Bronchial epithelial cell (primary cell): ENCODE data around the gene FOXRED2. TPM values are rescaled to one million over a fixed set of nuclear protein-coding genes. Genes with fewer than 3 reads are reported as not detected.

ENCODE experiments used
- DNase-seq: peaks from one replicate; pipeline ENCODE4 v3.0.0-alpha.2; 2010; ENCODE audit warnings: low read depth
- FAIRE-seq: peaks from 2 replicates; lab custom pipeline; 2011; peaks lifted over from hg19 to GRCh38; lab: Jason Lieb, UNC
- H3K27me3 ChIP-seq: 2 replicates; pipeline ENCODE4 v1.5.1; 2011; ENCODE audit warnings: low read length; ENCODE audit not compliant: control insufficient read depth, insufficient read depth
- H3K36me3 ChIP-seq: 2 replicates; pipeline ENCODE4 v1.5.1; 2011; ENCODE audit warnings: low read length; ENCODE audit not compliant: control insufficient read depth, insufficient read depth
- H3K4me3 ChIP-seq: 2 replicates; pipeline ENCODE4 v1.5.1; 2011; ENCODE audit warnings: mild to moderate bottlenecking, low read depth, low read length, control low read depth
- CTCF ChIP-seq: IDR thresholded peaks from 2 replicates; pipeline ENCODE4 v1.5.1; 2011; ENCODE audit warnings: mild to moderate bottlenecking, moderate library complexity, low read length, control low read depth, inconsistent platforms; ENCODE audit not compliant: insufficient read depth, severe bottlenecking
- total RNA-seq: library from RNA; depleted of rRNA; stranded (reverse); fragments of >200 nt; gene quantifications from 2 replicates; pipeline ENCODE4 v1.2.1, GENCODE V29; 2014

FOXRED2 gene
- total RNA-seq, 1 donor from 2014 or later = 1.6 TPM

- DNase-seq = no peak
- H3K27me3 ChIP-seq = no peaks in the 10 kb centered on the region
- TF ChIP-seq CTCF = no peak
- peaks cover 36% of the 10 kb centered on the region for H3K36me3 ChIP-seq
- no peak overlapping the region for H3K4me3 ChIP-seq
- FAIRE-seq = no peak
These were observed 5.5 kb upstream of the FOXRED2 start for GRCh38 chr22:36512333-36512732.

- peak; percentile 60 for FAIRE-seq
- peak; percentile 48 for DNase-seq
- no peaks in the 10 kb centered on the region for H3K27me3 ChIP-seq
- H3K4me3 ChIP-seq = no peak overlapping the region
- H3K36me3 ChIP-seq = peaks cover 28% of the 10 kb centered on the region
- peak; percentile 72 for TF ChIP-seq CTCF
These were observed 4.4 kb upstream of the FOXRED2 start for GRCh38 chr22:36510966-36511881.

GRCh38 chr22:36510384-36510783 is 3.5 kb upstream of the FOXRED2 start:
- H3K36me3 ChIP-seq = peaks cover 24% of the 10 kb centered on the region
- no peak overlapping the region for H3K4me3 ChIP-seq
- TF ChIP-seq CTCF = no peak
- no peak for DNase-seq
- no peak for FAIRE-seq
- H3K27me3 ChIP-seq = no peaks in the 10 kb centered on the region

- no peak for TF ChIP-seq CTCF
- FAIRE-seq (no peak), DNase-seq (no peak)
- Histone ChIP-seq H3K4me3 (no peak overlapping the region), H3K27me3 (no peaks in the 10 kb centered on the region), H3K36me3 (peaks cover 13% of the 10 kb centered on the region)
These were observed 724 bp upstream of the FOXRED2 start for GRCh38 chr22:36507518-36508010.

GRCh38 chr22:36505998-36506635 is 723 bp downstream of the FOXRED2 start:
- no peaks in the 10 kb centered on the region for H3K27me3 ChIP-seq
- DNase-seq (no peak), FAIRE-seq (no peak)
- peaks cover 4% of the 10 kb centered on the region for H3K36me3 ChIP-seq
- TF ChIP-seq CTCF = no peak
- H3K4me3 ChIP-seq = peak overlapping the region; percentile 42
